ENCODE measurements around the gene USH2A.

The USH2A gene

DNA sequence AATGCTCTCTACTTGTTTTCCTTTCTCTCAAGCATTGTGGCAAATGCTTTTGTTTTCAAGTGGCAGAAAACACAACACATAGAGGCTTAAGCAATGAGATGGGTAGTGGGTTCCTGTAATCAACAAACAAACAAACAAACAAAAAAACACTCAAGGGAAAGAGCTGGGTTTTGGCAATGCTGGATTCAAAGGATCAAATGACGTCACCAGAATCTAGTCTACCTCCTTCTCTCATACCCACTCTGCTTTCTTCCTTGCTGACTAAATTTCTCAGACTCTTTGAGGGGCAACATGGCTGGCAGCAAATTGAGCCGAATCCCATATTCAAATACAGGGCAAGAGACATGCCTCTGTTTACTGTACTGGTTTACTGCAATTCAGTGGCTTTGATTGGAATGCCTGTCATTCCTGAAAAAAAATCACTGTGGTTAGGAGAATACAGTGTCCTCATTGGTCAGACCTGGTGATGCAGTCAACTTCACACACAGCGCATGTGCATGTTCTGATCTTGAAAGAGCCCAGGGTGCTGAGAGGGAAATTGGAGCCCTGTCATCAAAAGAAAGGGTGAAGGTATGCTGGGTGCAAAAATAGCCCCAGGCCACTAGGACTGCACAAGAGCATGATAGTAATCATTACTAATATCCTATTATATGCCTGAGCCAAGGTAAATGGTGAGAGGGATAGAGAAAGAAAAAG, 500.0 kb downstream of the USH2A start:
- no peak for DNase-seq (ENCODE audit: low read depth)

- no peak for DNase-seq (ENCODE audit: low read depth)
These were observed 511.8 kb downstream of the USH2A start for GRCh38 chr1:215911406-215911968.

GRCh38 chr1:215905493-215906115, 517.6 kb downstream of the USH2A start:
- no peak for DNase-seq (ENCODE audit: low read depth)

GRCh38 chr1:215900684-215901083, 522.6 kb downstream of the USH2A start:
- no peak for DNase-seq (ENCODE audit: low read depth)

- DNase-seq (ENCODE audit: low read depth), result no peak
These were observed 523.3 kb downstream of the USH2A start for GRCh38 chr1:215899901-215900300.

GRCh38 chr1:215895893-215896292, 527.4 kb downstream of the USH2A start:
- no peak for DNase-seq (ENCODE audit: low read depth)

GRCh38 chr1:215895276-215895675, 528.0 kb downstream of the USH2A start:
- no peak for DNase-seq (ENCODE audit: low read depth)

- no peak for DNase-seq (ENCODE audit: low read depth)
These were observed 528.6 kb downstream of the USH2A start for GRCh38 chr1:215894617-215895016.

DNA sequence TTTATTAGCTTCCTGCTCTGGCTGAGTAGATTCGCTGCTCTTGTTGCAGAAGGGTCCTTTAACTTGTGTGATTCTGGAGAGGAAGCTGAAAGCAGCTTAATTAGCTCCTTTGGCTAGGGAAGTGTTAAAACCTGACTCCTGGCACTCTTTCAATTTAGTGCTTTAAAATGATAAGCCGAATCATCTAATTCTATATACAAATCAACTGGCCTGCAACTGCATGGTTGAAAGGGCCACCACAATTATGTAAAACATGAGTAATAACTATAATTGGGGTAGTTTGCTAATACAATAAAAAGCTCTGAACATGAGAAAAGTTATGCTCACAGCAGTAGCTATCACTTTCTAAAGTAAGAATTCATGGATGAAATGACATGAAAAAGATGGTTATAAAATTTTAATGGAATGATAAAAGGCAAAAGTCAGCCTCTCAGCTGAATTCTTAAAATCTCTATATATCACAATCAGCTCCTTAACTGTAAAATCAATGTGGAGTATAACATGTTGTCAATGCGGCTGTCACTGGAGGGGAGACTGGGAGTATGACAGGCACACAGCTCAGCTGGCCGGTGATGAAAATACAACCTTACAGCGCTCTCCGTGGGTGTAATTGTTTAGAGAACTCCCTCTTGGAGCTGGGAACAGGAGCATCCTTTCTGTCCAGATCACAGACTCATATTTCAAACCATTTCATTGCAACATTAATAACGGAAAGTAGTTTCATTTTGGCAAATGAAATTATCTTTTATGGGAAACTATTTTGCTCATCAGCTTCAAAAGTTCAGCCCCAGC, 531.8 kb downstream of the USH2A start:
- DNase-seq (ENCODE audit: low read depth), result no peak

DNA sequence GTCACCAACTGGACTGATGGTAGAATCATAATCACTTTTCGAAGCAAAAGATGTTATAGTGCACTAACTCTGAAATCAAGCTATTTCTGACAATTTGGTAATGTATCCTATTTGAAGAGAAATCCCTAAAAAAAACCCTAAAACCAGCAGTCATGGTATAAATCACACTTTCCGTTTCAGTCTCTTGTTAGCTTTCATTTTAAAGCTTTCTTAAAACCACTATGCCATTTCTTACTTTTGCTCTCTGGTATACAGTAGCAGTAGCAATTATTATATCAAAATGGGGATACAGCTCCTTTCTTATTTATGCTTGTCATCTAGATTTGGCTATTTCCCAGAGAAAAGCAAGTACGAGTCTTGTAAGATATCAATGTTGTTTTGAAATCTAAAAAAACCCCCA, 532.8 kb downstream of the USH2A start:
- DNase-seq (ENCODE audit: low read depth), result no peak

DNA sequence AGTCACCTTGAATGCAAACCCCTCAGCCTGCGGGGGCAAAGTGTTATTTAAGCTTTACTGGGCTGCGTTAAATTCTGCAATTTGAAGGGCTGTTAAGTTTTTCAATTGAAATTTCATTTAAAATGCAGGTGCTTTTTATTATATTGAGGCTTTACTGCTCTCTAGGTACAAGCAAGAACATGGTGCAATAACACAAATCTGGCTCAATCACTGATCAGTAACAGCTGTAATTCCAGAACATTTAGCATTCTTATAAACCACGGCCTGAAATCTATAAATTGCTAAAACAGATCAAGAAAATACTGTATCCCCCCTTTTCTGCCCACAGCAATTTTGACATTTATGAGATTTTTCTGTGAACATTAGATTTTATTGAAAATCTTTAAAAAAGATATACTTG, 533.4 kb downstream of the USH2A start:
- no peak for DNase-seq (ENCODE audit: low read depth)

- DNase-seq (ENCODE audit: low read depth), result no peak
These were observed 535.1 kb downstream of the USH2A start for GRCh38 chr1:215888159-215888558.

DNA sequence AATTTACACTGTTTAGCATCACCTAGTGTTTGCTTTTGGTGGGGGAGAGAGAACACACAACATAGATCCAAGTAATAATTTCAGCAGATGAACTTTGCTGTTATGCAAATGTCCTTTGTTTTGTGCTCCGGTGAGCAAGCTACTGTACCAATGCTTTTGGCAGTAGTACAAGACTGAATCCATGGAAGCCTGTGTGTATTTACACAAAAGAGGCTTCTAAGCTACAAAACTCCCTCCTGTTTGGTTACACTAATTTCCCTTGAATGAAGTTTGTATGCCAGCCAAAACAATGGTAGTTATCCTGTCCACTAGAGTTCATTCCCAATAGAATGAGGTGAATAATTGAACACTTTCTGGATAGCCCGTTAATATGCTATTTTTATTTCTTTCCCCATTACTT, 535.6 kb downstream of the USH2A start:
- DNase-seq (ENCODE audit: low read depth), result no peak

DNA sequence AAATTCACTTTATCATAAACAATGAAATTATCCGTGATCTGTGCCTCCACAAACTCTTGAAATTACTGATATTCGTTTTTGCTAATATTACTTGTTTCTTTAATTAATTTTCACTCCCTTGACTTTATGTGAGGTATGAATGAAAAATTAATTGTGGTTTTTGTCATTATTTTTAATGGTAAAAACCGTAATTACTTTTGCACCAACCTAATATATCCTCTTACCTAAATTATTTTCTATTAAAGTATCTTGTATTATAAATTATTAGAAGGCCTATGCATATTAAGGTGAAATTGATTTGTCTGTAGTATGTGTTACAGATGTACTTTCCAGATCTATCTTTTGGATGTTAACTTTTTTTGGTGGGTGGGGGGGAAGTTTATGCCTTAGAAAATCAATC, 540.2 kb downstream of the USH2A start:
- DNase-seq (ENCODE audit: low read depth), result no peak

DNA sequence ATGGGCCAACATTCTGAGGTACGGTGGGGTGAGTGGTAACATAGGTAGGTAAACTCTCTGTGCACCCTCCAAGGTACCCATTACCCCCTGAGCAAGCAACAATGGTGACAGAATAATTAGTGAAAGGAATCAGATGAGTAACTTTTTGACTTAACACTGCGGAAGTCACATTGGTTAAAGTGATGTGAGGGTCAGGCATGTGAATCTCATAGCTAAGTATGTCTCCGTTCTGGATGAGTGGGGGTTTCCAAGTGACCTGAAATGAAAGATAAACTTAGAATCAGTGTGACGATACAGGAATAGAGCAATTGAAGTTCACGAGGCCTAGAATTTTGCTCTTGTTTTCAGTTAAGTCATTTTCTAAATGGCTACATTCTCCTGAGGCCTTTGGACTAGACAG, 544.4 kb downstream of the USH2A start:
- DNase-seq (ENCODE audit: low read depth), result no peak

DNA sequence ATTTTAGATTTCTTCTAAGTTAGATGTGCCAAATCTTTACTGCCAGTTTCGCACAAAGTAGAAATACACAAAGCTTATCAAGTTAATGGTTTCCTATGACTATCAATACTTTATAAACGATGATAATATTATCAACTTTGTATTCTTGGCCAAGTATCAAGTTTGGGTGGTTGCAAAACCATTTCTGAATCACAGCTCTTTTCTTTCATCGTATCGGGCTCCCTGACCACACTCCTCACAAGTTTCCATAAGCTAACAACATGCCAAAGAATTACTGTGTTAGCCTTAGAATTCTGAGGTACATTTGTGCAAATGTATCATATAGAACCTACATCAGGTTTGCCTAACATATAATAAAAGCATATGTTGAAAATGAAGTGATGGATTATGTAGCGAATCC, 545.1 kb downstream of the USH2A start:
- no peak for DNase-seq (ENCODE audit: low read depth)

- no peak for DNase-seq (ENCODE audit: low read depth)
These were observed 545.7 kb downstream of the USH2A start for GRCh38 chr1:215877452-215877951.

- no peak for DNase-seq (ENCODE audit: low read depth)
These were observed 547.5 kb downstream of the USH2A start for GRCh38 chr1:215875712-215876111.

GRCh38 chr1:215875236-215875635, 548.0 kb downstream of the USH2A start:
- no peak for DNase-seq (ENCODE audit: low read depth)

GRCh38 chr1:215872658-215873057, 550.6 kb downstream of the USH2A start:
- no peak for DNase-seq (ENCODE audit: low read depth)

DNA sequence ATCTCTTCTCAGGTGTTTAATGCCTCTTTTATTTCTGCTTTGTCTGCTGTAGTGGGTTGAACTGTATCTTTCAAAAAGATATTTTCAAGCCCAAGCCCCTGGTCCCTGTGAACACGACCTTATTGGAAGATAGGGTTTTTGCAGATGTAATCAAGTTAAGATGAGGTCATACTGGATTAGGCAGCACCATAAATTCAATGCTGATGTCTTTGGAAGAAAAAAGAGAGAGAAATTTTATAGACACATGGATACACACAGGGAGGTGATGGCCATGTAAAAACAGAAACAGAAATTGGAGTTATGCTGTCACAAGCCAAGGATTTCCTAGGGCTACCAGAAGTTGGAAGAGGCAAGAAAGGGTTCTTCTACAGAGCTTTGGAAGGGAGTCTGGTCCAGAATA, 554.7 kb downstream of the USH2A start:
- DNase-seq (ENCODE audit: low read depth), result no peak

GRCh38 chr1:215865060-215865459, 558.2 kb downstream of the USH2A start:
- DNase-seq (ENCODE audit: low read depth), result no peak

- DNase-seq (ENCODE audit: low read depth), result no peak
These were observed 559.5 kb downstream of the USH2A start for GRCh38 chr1:215863796-215864195.
